Measurements from ENCODE around the gene YES1. TPM values are rescaled to one million over a fixed set of nuclear protein-coding genes. Genes with fewer than 3 reads are reported as not detected.

The YES1 gene
- total RNA-seq, 6 experiments from 2014 or later = 30.6 to 57.8 (median 46.5) TPM

DNA sequence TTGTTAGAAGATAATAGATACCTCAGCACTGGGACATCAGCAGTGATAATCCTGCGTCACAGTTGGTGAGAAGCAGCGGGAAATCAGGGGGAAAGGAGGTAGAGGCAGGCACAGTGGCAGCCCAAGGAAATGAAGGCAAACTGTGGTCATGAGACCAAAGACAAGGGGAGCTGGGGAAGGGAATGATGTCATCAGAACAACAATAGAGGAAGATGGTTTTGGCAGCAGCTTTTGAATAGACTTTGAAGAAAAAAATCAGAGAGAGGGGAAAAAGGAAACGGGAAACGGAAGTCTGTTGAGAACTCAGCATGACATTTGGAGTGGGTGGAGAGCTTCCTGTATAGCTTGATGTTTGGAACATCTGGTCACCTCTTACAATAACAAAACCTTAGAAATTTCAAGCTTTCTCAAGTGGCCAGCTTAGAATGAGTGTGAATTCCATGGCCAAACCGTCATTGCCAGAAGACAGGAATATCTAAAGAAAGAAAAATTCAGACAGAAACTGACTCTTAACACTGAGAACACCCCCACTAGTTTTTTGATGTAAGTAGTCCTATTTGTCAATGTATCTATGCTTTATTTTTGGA, 18.4 kb upstream of the YES1 start:
- Mint-ChIP-seq H3K27me3 (ENCODE audit: insufficient read depth) (peaks cover 5% of the 10 kb centered on the region), H3K36me3 (ENCODE audit: low read depth) (no peaks in the 10 kb centered on the region)
- no peak for DNase-seq

DNA sequence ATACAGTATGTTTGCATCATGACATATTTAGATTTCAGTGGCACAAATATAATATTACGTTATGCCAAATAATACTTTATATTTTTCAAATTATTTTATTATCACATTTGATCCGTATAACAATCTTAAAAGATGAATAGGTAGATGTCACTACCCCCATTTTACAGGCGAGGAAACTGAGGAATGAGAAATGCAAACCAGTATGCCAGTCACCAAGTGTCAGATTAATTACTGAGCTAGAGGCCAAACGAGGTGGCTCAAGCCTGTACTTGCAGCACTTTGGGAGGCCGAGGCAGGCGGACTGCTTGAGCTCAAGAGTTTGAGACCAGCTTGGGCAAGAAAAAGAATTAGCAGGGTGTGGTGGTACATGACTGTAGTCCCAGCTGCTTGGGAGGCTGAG, 17.4 kb upstream of the YES1 start:
- H3K9me3 Mint-ChIP-seq = no peaks in the 10 kb centered on the region
- H3K4me1 Mint-ChIP-seq (ENCODE audit: low read depth) = peaks cover 34% of the 10 kb centered on the region
- H3K27ac Mint-ChIP-seq = no peak overlapping the region
- H3K27me3 Mint-ChIP-seq (ENCODE audit: insufficient read depth) = peaks cover 5% of the 10 kb centered on the region
- H3K36me3 Mint-ChIP-seq (ENCODE audit: low read depth) = no peaks in the 10 kb centered on the region
- TF ChIP-seq, protein P1, sequence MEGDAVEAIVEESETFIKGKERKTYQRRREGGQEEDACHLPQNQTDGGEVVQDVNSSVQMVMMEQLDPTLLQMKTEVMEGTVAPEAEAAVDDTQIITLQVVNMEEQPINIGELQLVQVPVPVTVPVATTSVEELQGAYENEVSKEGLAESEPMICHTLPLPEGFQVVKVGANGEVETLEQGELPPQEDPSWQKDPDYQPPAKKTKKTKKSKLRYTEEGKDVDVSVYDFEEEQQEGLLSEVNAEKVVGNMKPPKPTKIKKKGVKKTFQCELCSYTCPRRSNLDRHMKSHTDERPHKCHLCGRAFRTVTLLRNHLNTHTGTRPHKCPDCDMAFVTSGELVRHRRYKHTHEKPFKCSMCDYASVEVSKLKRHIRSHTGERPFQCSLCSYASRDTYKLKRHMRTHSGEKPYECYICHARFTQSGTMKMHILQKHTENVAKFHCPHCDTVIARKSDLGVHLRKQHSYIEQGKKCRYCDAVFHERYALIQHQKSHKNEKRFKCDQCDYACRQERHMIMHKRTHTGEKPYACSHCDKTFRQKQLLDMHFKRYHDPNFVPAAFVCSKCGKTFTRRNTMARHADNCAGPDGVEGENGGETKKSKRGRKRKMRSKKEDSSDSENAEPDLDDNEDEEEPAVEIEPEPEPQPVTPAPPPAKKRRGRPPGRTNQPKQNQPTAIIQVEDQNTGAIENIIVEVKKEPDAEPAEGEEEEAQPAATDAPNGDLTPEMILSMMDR (IDR thresholded peaks at IDR 0.05) = no peak
- H3K4me3 Mint-ChIP-seq = no peak overlapping the region
- no peak for DNase-seq

More for the DNA sequence above, 18.4 kb upstream of the YES1 start:
- H3K27ac Mint-ChIP-seq = peak overlapping the region; percentile 68
- TF ChIP-seq, protein P1 (IDR thresholded peaks at IDR 0.05) = no peak
- H3K4me3 Mint-ChIP-seq = peak overlapping the region; percentile 60
- H3K4me1 Mint-ChIP-seq (ENCODE audit: low read depth) = peaks cover 29% of the 10 kb centered on the region
- no peaks in the 10 kb centered on the region for H3K9me3 Mint-ChIP-seq

DNA sequence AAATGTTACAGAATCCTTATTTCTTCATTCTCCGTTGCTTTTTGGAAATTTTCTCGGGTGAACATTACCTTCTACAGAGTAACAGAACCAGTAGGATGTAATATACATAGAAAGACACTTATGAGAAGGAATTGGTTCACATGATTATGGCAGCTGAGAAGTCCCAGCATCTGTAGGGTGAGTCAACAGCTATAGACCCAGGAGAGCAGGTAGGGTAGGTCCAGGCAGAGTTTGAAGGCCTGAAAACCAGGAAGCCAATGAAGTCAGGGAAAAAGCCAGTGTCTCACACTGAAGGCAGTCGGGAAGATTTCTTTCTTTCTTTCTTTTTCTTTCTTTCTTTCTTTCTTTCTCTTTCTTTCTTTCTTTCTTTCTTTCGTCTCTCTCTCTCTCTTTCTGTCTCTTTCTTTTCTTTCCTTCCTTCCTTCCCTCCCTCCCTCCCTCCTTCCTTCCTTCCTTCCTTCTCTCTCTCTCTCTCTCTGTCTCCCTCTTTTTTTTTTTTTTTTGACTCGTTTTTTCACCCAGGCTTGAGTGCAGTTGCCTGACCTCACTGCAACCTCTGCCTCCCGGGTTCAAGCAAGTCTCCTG, 15.1 kb upstream of the YES1 start:
- TF ChIP-seq, protein P1 (IDR thresholded peaks at IDR 0.05) = no peak
- Mint-ChIP-seq H3K27me3 (ENCODE audit: insufficient read depth) (no peaks in the 10 kb centered on the region; the same call in none of the 2 replicates), H3K27ac (no peak overlapping the region), H3K4me1 (ENCODE audit: low read depth) (peaks cover 43% of the 10 kb centered on the region), H3K4me3 (no peak overlapping the region), H3K9me3 (no peaks in the 10 kb centered on the region), H3K36me3 (ENCODE audit: low read depth) (no peaks in the 10 kb centered on the region)
- no peak for DNase-seq

DNA sequence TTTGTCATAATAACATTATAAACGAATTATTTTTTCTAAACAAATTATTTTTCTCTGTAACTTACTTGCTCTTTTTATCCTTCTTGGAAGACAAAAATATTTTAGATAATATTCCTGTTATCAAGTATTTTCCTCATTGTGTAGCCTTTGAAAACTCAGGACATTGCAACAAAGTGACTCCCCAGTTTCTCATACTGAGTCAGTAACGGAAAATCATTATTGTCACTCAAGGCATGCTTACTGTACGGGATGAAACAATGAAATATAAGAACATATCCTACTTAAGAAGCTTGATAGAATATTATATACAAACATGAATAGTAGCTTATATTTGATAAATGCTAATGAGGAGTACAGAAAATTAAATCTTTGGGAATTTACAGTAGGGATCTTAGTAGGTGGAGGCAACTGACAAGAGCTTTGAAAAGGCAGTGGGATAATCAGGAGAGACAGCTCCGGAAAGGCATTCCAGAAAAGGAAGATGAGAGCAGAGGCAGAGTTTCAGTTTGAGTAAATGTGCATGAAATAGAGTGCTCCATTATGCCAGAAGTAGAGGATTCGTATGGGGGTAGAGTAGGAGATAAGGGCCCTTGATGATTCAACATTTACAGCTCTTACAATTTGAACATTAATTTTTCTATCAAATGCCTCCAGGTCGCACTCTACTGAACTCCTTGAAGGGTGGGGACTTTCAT, 14.0 kb upstream of the YES1 start:
- TF ChIP-seq, protein P1 (IDR thresholded peaks at IDR 0.05) = no peak
- peaks cover 38% of the 10 kb centered on the region for H3K4me1 Mint-ChIP-seq (ENCODE audit: low read depth)
- H3K9me3 Mint-ChIP-seq = no peaks in the 10 kb centered on the region
- H3K36me3 Mint-ChIP-seq (ENCODE audit: low read depth) = no peaks in the 10 kb centered on the region
- no peak for DNase-seq
- no peaks in the 10 kb centered on the region; the same call in none of the 2 replicates for H3K27me3 Mint-ChIP-seq (ENCODE audit: insufficient read depth)
- H3K27ac Mint-ChIP-seq = no peak overlapping the region; the same call in 1 of the 2 replicates
- peak overlapping the region; percentile 9; the same call in 1 of the 2 replicates for H3K4me3 Mint-ChIP-seq

DNA sequence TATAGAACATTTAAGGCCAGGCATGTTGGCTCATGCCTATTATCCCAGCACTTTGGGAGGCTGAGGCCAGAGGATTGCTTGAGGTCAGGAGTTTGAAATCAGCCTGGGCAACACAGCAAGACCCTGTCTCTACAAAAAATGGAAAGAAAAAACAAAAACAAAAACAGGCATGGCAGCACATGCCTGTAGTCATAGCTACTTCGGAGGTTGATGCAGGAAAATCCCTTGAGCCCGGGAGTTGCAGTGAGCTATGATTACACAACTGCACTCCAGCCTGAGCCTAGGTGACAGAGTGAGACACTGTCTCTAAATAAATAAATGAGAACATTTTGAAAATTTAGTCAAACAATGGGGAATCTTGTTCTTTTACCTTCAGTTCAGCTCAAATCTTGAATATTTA, 12.1 kb upstream of the YES1 start:
- no peaks in the 10 kb centered on the region for H3K9me3 Mint-ChIP-seq
- H3K27ac Mint-ChIP-seq = peak overlapping the region; percentile 8; the same call in 1 of the 2 replicates
- H3K36me3 Mint-ChIP-seq (ENCODE audit: low read depth) = no peaks in the 10 kb centered on the region
- H3K4me1 Mint-ChIP-seq (ENCODE audit: low read depth) = peaks cover 34% of the 10 kb centered on the region; the same call in 1 of the 2 replicates
- DNase-seq = no peak
- TF ChIP-seq, protein P1 (IDR thresholded peaks at IDR 0.05) = no peak
- no peaks in the 10 kb centered on the region; the same call in none of the 2 replicates for H3K27me3 Mint-ChIP-seq (ENCODE audit: insufficient read depth)
- no peak overlapping the region for H3K4me3 Mint-ChIP-seq
